Kidney epithelial cell (primary cell): ENCODE results near the gene WASF3. TPM values are rescaled to one million over a fixed set of nuclear protein-coding genes. Genes with fewer than 3 reads are reported as not detected.

Experiments
- DNase-seq: peaks from one replicate; pipeline ENCODE4 v3.0.0-alpha.2; 2010; ENCODE audit warnings: low read depth
- H3K27me3 ChIP-seq: 2 replicates; pipeline ENCODE4 v1.6.0; 2011; ENCODE audit warnings: low read length; ENCODE audit not compliant: control insufficient read depth, insufficient read depth
- H3K36me3 ChIP-seq: 2 replicates; pipeline ENCODE4 v1.5.1; 2011; ENCODE audit warnings: low read length; ENCODE audit not compliant: control insufficient read depth, insufficient read depth
- H3K4me3 ChIP-seq: 2 replicates; pipeline ENCODE4 v1.5.1; 2011; ENCODE audit warnings: low read depth, mild to moderate bottlenecking, control low read depth, low read length
- total RNA-seq: library from RNA; depleted of rRNA; stranded (reverse); fragments of >200 nt; gene quantifications from 2 replicates; pipeline ENCODE4 v1.2.3, GENCODE V29; 2015
- TF ChIP-seq, protein P1 (sequence below): IDR thresholded peaks from 2 replicates; pipeline ENCODE4 v1.5.1; 2011; ENCODE audit warnings: mild to moderate bottlenecking, moderate library complexity, low read length, control low read depth, inconsistent platforms; ENCODE audit not compliant: insufficient read depth, poor library complexity, severe bottlenecking

Gene WASF3
- total RNA-seq, 1 donor from 2014 or later, result 11.5 TPM

DNA sequence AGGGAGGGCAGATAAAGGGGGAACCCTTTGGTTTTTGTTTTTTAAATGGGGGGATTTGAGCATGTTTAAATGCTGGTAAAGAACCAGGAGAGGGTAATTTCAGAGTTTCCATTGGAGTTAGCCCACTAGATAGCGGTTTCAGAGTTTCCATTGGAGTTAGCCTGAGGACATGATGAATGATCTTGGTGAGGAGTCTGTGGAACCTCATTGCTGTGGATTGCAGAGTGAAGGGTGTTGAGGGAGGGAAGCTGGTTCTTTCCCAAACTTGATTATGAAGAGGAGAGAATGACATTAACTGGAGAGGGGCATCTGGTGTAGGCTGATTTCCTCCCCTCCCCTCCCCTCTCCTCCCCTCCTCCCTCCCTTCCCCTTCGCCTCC is 5.0 kb downstream of the WASF3 start:
- Histone ChIP-seq H3K4me3 (no peak overlapping the region), H3K27me3 (no peaks in the 10 kb centered on the region), H3K36me3 (no peaks in the 10 kb centered on the region)
- DNase-seq, result no peak
- TF ChIP-seq, protein P1, sequence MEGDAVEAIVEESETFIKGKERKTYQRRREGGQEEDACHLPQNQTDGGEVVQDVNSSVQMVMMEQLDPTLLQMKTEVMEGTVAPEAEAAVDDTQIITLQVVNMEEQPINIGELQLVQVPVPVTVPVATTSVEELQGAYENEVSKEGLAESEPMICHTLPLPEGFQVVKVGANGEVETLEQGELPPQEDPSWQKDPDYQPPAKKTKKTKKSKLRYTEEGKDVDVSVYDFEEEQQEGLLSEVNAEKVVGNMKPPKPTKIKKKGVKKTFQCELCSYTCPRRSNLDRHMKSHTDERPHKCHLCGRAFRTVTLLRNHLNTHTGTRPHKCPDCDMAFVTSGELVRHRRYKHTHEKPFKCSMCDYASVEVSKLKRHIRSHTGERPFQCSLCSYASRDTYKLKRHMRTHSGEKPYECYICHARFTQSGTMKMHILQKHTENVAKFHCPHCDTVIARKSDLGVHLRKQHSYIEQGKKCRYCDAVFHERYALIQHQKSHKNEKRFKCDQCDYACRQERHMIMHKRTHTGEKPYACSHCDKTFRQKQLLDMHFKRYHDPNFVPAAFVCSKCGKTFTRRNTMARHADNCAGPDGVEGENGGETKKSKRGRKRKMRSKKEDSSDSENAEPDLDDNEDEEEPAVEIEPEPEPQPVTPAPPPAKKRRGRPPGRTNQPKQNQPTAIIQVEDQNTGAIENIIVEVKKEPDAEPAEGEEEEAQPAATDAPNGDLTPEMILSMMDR, result no peak

DNA sequence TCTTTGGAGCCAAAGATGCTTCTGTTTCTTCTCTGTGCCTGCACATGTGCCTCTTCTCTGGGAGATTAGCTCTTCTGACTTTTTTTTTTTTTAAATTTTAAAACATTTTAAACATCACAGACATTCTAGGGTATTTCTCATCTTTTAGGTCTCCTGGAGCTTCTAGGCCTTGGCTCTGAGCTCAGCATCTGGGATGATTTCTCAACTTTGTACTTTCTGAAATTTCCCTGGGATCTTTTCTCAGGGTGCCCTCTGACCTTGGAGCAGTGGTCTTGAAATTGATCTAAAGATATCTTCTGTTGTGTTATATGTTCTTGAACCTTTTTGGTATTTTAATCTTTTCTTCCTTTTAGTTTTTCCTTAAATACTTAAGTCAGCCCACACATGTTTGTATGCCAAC is 6.2 kb downstream of the WASF3 start:
- TF ChIP-seq, protein P1, result no peak
- no peaks in the 10 kb centered on the region for H3K27me3 ChIP-seq
- no peak overlapping the region for H3K4me3 ChIP-seq
- DNase-seq, result no peak
- no peaks in the 10 kb centered on the region for H3K36me3 ChIP-seq

DNA sequence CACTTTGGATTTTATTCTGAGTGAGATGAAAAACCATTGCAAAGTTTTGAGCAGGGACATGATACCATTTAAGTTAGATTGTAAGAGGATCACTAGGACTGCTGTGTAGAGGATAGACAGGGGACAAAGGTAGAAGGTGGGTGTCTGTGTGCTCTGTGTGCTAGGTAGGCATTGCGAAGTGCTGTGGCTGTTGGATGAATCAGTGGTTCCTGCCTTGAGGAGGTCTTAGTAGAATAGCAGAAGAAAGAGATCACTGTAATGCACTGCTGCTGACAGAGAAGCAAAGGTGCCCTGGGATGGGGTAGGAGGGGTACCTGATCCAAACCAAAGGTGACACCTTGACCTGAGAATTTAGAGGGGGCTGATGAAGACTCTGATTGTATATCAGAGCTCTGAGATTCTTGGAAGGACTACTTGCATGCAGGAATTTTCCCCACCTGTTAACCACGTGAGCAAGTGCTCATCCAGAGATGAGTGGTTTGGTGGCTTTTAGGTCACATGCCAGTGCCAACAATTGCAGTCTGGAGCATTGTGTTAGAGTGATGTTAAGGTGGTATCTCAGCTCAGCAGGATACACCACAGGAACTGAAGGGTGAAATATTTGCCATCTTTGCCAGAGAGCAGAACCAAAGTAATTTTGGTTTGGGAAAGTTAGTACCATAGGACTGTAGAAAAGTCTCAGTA is 10.8 kb downstream of the WASF3 start:
- TF ChIP-seq, protein P1, result no peak
- Histone ChIP-seq H3K36me3 (no peaks in the 10 kb centered on the region), H3K4me3 (no peak overlapping the region), H3K27me3 (no peaks in the 10 kb centered on the region)
- DNase-seq, result no peak

DNA sequence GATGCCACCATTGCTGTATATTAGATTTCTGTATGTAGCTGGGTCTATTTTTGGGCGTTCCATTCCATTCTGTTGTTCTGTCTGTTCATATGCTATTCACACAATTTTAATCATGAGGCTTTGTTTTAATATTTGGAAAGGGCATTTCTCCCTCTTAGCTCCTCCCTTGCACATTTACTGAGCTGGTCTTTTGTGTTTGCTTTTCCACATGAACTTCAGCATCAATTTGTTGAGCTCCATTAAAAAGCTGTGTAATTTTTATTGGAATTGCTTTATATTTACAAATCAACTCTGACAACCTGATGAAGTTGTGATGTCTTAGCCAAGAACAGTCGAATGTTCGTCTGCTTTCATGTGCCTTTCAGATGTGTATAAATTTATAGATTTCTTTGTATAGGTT is 14.0 kb downstream of the WASF3 start:
- H3K27me3 ChIP-seq, result no peaks in the 10 kb centered on the region
- H3K4me3 ChIP-seq, result no peak overlapping the region
- DNase-seq, result no peak
- TF ChIP-seq, protein P1, result no peak
- H3K36me3 ChIP-seq, result no peaks in the 10 kb centered on the region

DNA sequence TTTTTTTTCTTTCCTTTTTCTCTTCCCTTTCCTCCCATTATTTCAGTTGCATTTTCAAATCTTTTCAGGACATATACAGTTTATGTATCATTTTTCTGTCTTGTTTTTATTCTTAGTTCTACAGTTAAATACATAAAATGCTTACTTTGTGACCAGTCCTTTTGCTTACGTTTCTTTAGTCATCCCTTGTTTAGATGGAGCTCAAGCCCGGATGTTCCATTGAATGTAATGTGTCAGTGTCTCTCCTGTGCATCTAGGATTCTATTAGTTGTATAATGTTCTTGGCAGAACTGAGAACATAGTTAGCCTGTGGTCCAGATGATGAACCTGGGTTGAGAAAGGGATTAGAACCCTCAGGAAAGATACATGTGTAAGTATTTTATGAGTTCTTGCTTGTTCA is 17.8 kb downstream of the WASF3 start:
- H3K36me3 ChIP-seq, result no peaks in the 10 kb centered on the region
- TF ChIP-seq, protein P1, result no peak

DNA sequence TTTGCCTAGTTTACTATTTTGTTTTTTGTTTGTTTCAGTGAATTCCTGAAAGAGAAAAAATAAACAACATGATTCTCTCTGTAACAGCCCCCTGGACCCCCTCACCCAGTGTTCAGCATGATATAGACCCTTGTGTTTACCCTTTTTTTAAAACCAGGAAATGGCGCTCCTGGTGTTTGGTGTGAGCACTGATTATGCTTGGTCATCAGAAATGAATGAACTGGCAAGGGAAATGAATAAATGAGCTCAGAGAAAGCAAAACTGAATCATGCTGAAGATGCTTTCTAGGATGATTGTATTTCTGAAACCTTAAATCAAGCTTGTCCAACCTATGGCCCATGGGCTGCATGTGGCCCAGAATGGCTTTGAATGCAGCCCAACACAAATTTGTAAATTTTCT is 22.1 kb downstream of the WASF3 start:
- no peak overlapping the region for H3K4me3 ChIP-seq
- TF ChIP-seq, protein P1, result no peak
- DNase-seq, result no peak

More for the DNA sequence above, 17.8 kb downstream of the WASF3 start:
- no peaks in the 10 kb centered on the region for H3K27me3 ChIP-seq
- H3K4me3 ChIP-seq, result no peak overlapping the region
- DNase-seq, result no peak

More for the DNA sequence above, 22.1 kb downstream of the WASF3 start:
- no peaks in the 10 kb centered on the region for H3K36me3 ChIP-seq
- no peaks in the 10 kb centered on the region for H3K27me3 ChIP-seq
